CD4-positive, alpha-beta T cell treated with Interleukin-17A for 4 hours (primary cell): ENCODE results near the gene PACRGL.

Experiments used
- DNase-seq: peaks from one replicate; pipeline ENCODE4 v3.0.0-alpha.2; 2020; ENCODE audit warnings: mixed read lengths

The PACRGL gene

GRCh38 chr4:20700007-20700761 lies at the start of gene PACRGL:
PACRGL (plus strand) TSS chr4:20700458; CDS start chr4:20704482, 4,024 bp downstream.
- DNase-seq, result peak; percentile 93

- no peak for DNase-seq
Observed at GRCh38 chr4:20652226-20652885, 47.9 kb upstream of the PACRGL start.

- DNase-seq, result no peak
Observed at GRCh38 chr4:20658456-20658855, 41.8 kb upstream of the PACRGL start.

GRCh38 chr4:20662851-20663250 lies 37.4 kb upstream of the PACRGL start:
- no peak for DNase-seq

GRCh38 chr4:20666012-20666860 lies 34.0 kb upstream of the PACRGL start:
- DNase-seq, result no peak

- no peak for DNase-seq
Observed at GRCh38 chr4:20672262-20672661, 28.0 kb upstream of the PACRGL start.

GRCh38 chr4:20675786-20676185 lies 24.5 kb upstream of the PACRGL start:
- DNase-seq, result no peak

GRCh38 chr4:20676501-20677197 lies 23.6 kb upstream of the PACRGL start:
- no peak for DNase-seq

- DNase-seq, result no peak
Observed at GRCh38 chr4:20678400-20678799, 21.9 kb upstream of the PACRGL start.

GRCh38 chr4:20679951-20680350 lies 20.3 kb upstream of the PACRGL start:
- DNase-seq, result no peak

GRCh38 chr4:20680736-20681135 lies 19.5 kb upstream of the PACRGL start:
- no peak for DNase-seq

- DNase-seq, result no peak
Observed at GRCh38 chr4:20681271-20681670, 19.0 kb upstream of the PACRGL start.

- DNase-seq, result no peak
Observed at GRCh38 chr4:20682853-20683252, 17.4 kb upstream of the PACRGL start.

GRCh38 chr4:20683766-20684165 lies 16.5 kb upstream of the PACRGL start:
- no peak for DNase-seq

- no peak for DNase-seq
Observed at GRCh38 chr4:20684852-20685763, 15.2 kb upstream of the PACRGL start.

GRCh38 chr4:20687864-20688263 lies 12.4 kb upstream of the PACRGL start:
- no peak for DNase-seq

- no peak for DNase-seq
Observed at GRCh38 chr4:20696815-20697214, 3.4 kb upstream of the PACRGL start.

GRCh38 chr4:20698382-20698781 lies 1.9 kb upstream of the PACRGL start:
- no peak for DNase-seq

- no peak for DNase-seq
Observed at GRCh38 chr4:20698820-20699219, 1.4 kb upstream of the PACRGL start.

GRCh38 chr4:20711335-20711734 lies 11.1 kb downstream of the PACRGL start:
- DNase-seq, result no peak

- no peak for DNase-seq
Observed at GRCh38 chr4:20723019-20723418, 22.8 kb downstream of the PACRGL start.

- no peak for DNase-seq
Observed at GRCh38 chr4:20723463-20723862, 23.2 kb downstream of the PACRGL start.
